Measurements from ENCODE around the gene ZNF688.

DNA sequence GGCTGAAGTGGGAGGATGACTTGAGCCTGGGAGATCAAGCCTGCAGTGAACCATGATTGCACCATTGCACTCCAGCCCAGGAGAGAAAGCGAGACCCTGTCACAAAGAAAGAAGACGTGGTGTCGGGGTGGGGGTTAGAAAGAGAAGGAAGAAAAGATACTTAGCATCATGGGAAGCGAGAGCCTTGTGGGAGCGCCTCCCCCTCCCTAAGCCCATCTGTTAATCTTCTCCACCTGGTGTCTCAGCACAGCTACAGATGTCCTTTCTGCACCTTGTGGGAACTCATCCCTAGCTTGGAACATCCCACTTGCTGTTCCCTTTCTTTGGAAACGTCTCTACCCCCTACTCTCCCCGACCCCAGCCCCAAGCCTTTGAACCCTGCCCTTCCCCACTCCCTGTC, 6.0 kb downstream of the ZNF688 start:
- TF ChIP-seq, protein P1, sequence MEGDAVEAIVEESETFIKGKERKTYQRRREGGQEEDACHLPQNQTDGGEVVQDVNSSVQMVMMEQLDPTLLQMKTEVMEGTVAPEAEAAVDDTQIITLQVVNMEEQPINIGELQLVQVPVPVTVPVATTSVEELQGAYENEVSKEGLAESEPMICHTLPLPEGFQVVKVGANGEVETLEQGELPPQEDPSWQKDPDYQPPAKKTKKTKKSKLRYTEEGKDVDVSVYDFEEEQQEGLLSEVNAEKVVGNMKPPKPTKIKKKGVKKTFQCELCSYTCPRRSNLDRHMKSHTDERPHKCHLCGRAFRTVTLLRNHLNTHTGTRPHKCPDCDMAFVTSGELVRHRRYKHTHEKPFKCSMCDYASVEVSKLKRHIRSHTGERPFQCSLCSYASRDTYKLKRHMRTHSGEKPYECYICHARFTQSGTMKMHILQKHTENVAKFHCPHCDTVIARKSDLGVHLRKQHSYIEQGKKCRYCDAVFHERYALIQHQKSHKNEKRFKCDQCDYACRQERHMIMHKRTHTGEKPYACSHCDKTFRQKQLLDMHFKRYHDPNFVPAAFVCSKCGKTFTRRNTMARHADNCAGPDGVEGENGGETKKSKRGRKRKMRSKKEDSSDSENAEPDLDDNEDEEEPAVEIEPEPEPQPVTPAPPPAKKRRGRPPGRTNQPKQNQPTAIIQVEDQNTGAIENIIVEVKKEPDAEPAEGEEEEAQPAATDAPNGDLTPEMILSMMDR (IDR thresholded peaks at IDR 0.05): no peak
- TF ChIP-seq POLR2A (IDR thresholded peaks at IDR 0.05): no peak
